Peyer's patch (tissue), 4 donors: ENCODE measurements around the gene CACNA1I. TPM values are rescaled to one million over a fixed set of nuclear protein-coding genes. Genes with fewer than 3 reads are reported as not detected.

Experiments used
- DNase-seq, 3 donors: peaks; one replicate each; pipeline ENCODE4 v3.0.0-alpha.2; 2017 to 2019
- H3K27ac ChIP-seq, 4 donors: fragments of 200-600 bp; sonication (generic); one replicate each; pipeline ENCODE4 v1.5.1; 2016 to 2019
- H3K27me3 ChIP-seq, 2 donors: fragments of 200-600 bp; sonication (generic); one replicate each; pipeline ENCODE4 v1.5.1; 2019
- H3K36me3 ChIP-seq, 3 donors: fragments of 200-600 bp; sonication (generic); one replicate each; pipeline ENCODE4 v1.5.1; 2016 to 2019
- H3K4me1 ChIP-seq, 4 donors: fragments of 200-600 bp; sonication (generic); one replicate each; pipeline ENCODE4 v1.5.1; 2016 to 2019
- H3K4me3 ChIP-seq, 4 donors: fragments of 200-600 bp; sonication (generic); 1 replicate in 3 of 4; 2 replicates in 1 of 4; pipeline ENCODE4 v1.5.1; 2016 to 2019; ENCODE audit warnings: mild to moderate bottlenecking in 1 of 4
- H3K9me3 ChIP-seq, 4 donors: fragments of 200-600 bp; sonication (generic); one replicate each; pipeline ENCODE4 v1.5.1; 2016 to 2019; ENCODE audit warnings: mild to moderate bottlenecking in 1 of 4
- POLR2A ChIP-seq, 2 donors: fragments of 450-650 bp; IDR thresholded peaks; one replicate each; pipeline ENCODE4 v1.5.1; 2017; ENCODE audit warnings: antibody characterized with exemption in 2 of 2, mild to moderate bottlenecking in 2 of 2, moderate library complexity in 2 of 2
- total RNA-seq, 4 donors: library from RNA; depleted of rRNA; stranded (reverse); fragments of >200 nt; gene quantifications; one replicate each; pipeline ENCODE4 v1.1.0, GENCODE V29; 2016
- TF ChIP-seq, protein P1 (sequence below), 6 experiments: fragments of 450-650 bp in 4 of 6; fragments of 200-600 bp in 2 of 6; sonication (generic) in 1 of 6; IDR thresholded peaks; one replicate each; pipeline ENCODE4 v1.5.1; 2017 to 2019; ENCODE audit warnings: antibody characterized with exemption in 6 of 6, mild to moderate bottlenecking in 3 of 6, moderate library complexity in 1 of 6

CACNA1I gene
- total RNA-seq, 4 donors from 2014 or later, result 0.95 to 6.6 (median 1.6) TPM

GRCh38 chr22:39553429-39553828, 17.1 kb upstream of the CACNA1I start:
- H3K27me3 ChIP-seq, result peaks cover 0 to 21% of the 10 kb centered on the region in 2 donors
- DNase-seq, result no peak
- no peak overlapping the region for H3K27ac ChIP-seq
- H3K9me3 ChIP-seq, result no peaks in the 10 kb centered on the region
- no peak overlapping the region for H3K4me3 ChIP-seq
- peaks cover 0 to 13% (median 3%) of the 10 kb centered on the region in 4 donors for H3K4me1 ChIP-seq
- TF ChIP-seq POLR2A (IDR thresholded peaks at IDR 0.05), result no peak
- TF ChIP-seq, protein P1, sequence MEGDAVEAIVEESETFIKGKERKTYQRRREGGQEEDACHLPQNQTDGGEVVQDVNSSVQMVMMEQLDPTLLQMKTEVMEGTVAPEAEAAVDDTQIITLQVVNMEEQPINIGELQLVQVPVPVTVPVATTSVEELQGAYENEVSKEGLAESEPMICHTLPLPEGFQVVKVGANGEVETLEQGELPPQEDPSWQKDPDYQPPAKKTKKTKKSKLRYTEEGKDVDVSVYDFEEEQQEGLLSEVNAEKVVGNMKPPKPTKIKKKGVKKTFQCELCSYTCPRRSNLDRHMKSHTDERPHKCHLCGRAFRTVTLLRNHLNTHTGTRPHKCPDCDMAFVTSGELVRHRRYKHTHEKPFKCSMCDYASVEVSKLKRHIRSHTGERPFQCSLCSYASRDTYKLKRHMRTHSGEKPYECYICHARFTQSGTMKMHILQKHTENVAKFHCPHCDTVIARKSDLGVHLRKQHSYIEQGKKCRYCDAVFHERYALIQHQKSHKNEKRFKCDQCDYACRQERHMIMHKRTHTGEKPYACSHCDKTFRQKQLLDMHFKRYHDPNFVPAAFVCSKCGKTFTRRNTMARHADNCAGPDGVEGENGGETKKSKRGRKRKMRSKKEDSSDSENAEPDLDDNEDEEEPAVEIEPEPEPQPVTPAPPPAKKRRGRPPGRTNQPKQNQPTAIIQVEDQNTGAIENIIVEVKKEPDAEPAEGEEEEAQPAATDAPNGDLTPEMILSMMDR (IDR thresholded peaks at IDR 0.05), result no peak
- H3K36me3 ChIP-seq, result no peaks in the 10 kb centered on the region

DNA sequence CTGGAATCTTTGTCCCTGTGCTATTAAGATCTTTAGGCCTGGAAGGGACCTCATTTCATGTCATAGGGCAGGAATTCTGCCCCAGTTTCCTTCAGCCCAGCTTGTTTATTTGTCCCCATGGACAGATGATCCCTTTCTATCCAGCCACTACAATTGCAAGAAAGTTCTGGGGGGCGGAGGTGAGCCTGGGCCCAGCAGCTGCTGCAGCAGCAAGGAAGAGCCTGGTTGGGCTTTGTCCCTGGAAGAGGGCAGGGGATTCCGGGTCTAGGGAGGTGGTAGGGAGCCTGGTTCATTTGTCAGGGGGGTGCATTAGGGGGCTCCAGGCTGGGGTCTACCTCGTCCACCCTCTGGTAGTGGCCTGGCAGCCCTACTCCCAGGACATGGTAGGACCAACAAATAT, 16.4 kb upstream of the CACNA1I start:
- DNase-seq, result no peak
- H3K9me3 ChIP-seq, result peaks cover 0 to 2% (median 0%) of the 10 kb centered on the region in 4 donors
- no peak for TF ChIP-seq POLR2A (IDR thresholded peaks at IDR 0.05)
- TF ChIP-seq, protein P1 (IDR thresholded peaks at IDR 0.05), result no peak
- H3K36me3 ChIP-seq, result no peaks in the 10 kb centered on the region
- peaks cover 0 to 16% (median 3%) of the 10 kb centered on the region in 4 donors for H3K4me1 ChIP-seq
- no peak overlapping the region for H3K27ac ChIP-seq
- peaks cover 0 to 24% of the 10 kb centered on the region in 2 donors for H3K27me3 ChIP-seq
- H3K4me3 ChIP-seq, result no peak overlapping the region

DNA sequence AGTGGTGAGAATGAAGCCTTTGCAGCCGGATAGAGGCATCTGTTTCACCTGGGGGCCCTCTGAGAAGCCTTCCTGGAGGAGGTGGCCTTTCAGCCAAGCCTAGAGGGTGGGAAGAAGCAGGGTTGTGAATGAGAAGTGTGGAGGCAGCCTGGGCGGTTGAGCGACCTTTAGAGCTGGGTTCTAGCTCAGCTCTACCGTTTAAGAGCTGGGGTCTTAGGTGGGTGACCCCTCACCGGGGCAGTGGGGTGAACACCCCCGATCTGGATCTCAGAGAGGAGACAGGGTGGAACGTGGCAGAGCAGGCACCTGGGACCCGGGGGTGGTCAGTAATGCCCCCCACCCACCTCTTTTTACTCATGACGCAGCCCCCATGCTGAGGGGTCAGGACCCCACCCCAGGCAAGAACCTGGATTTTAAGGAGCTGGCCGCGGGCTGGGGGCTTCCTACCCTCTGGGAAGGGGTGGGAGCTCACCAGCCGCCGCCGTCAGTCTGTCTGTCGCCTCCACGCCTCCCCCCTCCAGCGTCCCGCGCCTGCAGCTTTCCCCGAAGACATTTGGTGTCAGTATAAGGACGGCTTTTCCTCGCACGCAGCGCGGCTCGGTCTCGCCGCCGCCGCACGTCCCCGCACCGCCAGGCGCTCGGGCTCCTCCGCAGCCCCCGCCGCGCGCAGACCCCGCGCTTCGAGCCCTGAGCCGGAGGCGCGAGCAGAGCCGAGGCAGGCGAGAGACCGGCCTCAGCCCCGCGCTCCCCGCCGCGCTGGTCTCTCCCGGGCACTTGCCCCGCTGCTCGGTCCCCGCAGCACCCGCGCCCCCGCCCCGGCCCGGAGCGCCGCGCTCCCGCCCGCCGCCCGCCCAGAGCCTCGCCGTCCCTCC, 13.3 kb upstream of the CACNA1I start:
- Histone ChIP-seq H3K27me3 (peaks cover 0 to 24% of the 10 kb centered on the region in 2 donors), H3K9me3 (peaks cover 0 to 3% (median 0%) of the 10 kb centered on the region in 4 donors), H3K4me3 (peak overlapping the region in 3 of 4 donors; percentile 36 to 46 (median 39)), H3K27ac (no peak overlapping the region), H3K4me1 (peaks cover 0 to 16% (median 3%) of the 10 kb centered on the region in 4 donors), H3K36me3 (no peaks in the 10 kb centered on the region)
- no peak for TF ChIP-seq POLR2A (IDR thresholded peaks at IDR 0.05)
- TF ChIP-seq, protein P1 (IDR thresholded peaks at IDR 0.05), result peak in 3 of 6 experiments; percentile 22 to 28 (median 25)
- DNase-seq, result no peak

DNA sequence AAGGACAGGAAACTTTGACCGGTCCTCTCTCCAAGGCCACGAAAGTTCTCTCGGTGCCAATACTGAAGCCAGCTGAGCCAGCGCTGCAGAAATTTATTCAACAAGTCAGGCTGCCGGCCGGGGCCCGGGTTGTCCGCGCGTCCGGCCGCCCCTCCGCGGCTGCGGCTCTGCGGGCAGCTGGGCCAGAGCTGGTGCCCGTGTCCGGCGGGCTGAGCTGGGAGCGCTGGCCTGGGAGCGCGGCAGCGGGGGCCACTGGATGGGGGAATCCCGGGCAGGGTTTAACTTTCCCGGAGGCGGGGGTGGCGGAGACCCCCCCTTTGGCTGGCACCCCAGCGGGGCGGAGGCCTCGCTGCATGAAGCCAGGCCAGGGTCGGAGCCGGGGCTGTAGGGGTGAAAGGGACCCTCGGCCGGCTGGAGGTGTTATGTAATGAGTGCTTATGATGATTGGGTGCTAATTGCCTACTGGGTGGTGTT, 12.3 kb upstream of the CACNA1I start:
- Histone ChIP-seq H3K4me1 (peaks cover 0 to 16% (median 3%) of the 10 kb centered on the region in 4 donors), H3K4me3 (peak overlapping the region in 2 of 4 donors; percentile 6 to 39), H3K9me3 (peaks cover 0 to 3% (median 0%) of the 10 kb centered on the region in 4 donors), H3K27me3 (peaks cover 0 to 24% of the 10 kb centered on the region in 2 donors), H3K36me3 (no peaks in the 10 kb centered on the region), H3K27ac (no peak overlapping the region)
- DNase-seq, result no peak
- TF ChIP-seq, protein P1 (IDR thresholded peaks at IDR 0.05), result no peak
- TF ChIP-seq POLR2A (IDR thresholded peaks at IDR 0.05), result no peak

DNA sequence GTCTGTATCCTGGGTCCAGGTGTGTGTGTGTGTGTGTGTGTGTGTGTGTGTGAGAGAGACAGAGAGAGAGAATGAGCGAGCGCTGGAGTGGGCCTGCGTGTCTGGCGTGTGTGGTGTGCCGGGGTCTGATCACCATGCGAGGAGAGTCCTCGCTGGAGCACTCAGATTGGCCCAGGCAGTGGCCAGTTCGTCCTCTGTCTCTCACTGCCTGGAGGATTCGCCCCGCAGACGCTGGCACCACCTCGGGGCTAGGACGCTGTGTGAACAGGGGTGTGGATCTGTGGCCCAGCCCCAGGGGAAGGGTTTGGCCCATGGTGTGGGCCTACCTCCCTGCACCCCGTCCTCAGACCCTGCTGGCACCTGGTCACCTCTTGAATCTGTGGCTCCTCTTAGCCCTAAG, 11.6 kb upstream of the CACNA1I start:
- TF ChIP-seq, protein P1 (IDR thresholded peaks at IDR 0.05), result no peak
- no peak for TF ChIP-seq POLR2A (IDR thresholded peaks at IDR 0.05)
- Histone ChIP-seq H3K27ac (no peak overlapping the region), H3K9me3 (peaks cover 0 to 3% (median 0%) of the 10 kb centered on the region in 4 donors), H3K4me1 (peaks cover 0 to 16% (median 3%) of the 10 kb centered on the region in 4 donors), H3K36me3 (no peaks in the 10 kb centered on the region), H3K4me3 (no peak overlapping the region), H3K27me3 (peaks cover 0 to 24% of the 10 kb centered on the region in 2 donors)
- no peak for DNase-seq
